ENCODE results near the gene ANGPTL7.

Gene ANGPTL7

DNA sequence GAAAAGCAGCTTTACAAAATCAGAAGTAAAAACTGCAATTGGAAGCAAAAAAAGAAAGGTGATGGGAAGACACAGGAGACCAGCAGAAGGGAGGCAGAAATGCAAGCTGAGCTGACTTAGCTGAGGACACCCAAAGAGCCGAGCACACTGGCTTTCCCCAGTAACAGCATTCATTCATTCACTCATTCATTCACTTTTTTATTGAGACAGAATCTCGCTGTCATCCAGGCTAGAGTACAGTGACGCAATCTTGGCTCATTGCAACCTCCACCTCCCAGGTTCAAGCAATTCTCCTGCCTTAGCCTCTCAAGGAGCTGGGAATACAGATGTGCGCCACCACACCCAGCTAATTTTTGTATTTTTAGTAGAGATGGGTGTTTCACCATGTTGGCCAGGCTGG is 8.2 kb downstream of the ANGPTL7 start:
- no peak overlapping the region for H3K4me3 ChIP-seq (ENCODE audit: control insufficient read depth, low read depth, low read length)
- TF ChIP-seq, protein P1, sequence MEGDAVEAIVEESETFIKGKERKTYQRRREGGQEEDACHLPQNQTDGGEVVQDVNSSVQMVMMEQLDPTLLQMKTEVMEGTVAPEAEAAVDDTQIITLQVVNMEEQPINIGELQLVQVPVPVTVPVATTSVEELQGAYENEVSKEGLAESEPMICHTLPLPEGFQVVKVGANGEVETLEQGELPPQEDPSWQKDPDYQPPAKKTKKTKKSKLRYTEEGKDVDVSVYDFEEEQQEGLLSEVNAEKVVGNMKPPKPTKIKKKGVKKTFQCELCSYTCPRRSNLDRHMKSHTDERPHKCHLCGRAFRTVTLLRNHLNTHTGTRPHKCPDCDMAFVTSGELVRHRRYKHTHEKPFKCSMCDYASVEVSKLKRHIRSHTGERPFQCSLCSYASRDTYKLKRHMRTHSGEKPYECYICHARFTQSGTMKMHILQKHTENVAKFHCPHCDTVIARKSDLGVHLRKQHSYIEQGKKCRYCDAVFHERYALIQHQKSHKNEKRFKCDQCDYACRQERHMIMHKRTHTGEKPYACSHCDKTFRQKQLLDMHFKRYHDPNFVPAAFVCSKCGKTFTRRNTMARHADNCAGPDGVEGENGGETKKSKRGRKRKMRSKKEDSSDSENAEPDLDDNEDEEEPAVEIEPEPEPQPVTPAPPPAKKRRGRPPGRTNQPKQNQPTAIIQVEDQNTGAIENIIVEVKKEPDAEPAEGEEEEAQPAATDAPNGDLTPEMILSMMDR (IDR thresholded peaks at IDR 0.05; ENCODE audit: control insufficient read depth, insufficient read depth, low read depth, low read length, missing control alignments) = no peak
- DNase-seq (ENCODE audit: low read depth) = no peak

DNA sequence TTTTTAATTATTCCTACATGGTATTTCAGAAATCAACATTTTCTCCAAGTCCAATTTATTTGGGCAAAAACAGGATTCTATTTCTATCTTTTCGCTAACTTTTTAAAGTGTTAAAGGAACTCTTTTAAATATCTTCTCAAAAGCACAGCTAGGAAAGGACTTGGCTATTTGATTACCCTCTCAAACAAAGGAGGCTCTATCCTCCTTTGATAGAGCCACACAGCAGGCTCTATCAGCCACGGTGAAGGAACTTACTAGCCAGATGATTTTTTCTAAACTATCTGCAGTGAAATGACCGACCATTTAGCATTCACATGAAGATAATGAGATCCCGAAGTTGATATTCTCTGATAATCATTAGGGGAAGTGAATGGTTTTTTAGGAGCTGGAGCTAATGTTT is 9.1 kb downstream of the ANGPTL7 start:
- no peak for DNase-seq (ENCODE audit: low read depth)
- no peak overlapping the region for H3K4me3 ChIP-seq (ENCODE audit: control insufficient read depth, low read depth, low read length)
- TF ChIP-seq, protein P1 (IDR thresholded peaks at IDR 0.05; ENCODE audit: control insufficient read depth, insufficient read depth, low read depth, low read length, missing control alignments) = no peak

DNA sequence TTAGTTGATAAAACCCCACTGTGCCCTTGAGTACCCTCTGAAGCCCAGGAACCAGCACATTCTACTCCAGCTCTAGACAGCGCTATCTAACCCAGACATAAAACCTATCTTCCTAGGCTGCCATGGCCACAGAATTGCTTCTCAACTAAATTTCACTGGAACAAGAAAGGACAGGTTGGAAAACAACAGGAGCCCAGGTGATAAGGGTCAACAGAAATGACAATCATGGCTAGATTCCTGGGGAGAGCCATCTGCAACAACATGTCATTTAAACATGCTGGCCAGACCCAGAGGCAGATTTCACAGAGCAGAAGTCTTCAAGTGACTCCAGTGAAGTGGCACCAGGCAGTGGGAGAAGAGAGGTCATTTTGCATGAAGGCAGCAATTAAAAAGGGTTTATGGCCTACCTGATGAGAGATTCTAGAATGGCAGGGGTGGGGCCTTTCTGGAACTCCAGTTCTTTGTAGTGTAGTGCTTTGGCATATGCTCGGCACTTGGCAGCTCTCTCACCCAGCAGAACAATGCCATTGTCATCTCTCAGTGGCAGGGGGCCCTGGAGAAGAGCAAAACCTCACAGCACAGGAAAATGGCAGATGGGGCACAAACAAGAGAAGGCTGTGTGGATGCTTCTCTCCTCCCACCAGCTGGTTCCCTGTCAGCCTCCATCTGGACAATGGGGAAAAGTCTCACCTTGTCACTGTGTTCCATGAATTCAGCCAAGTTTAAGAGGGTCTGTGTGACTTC is 9.9 kb downstream of the ANGPTL7 start:
- DNase-seq (ENCODE audit: low read depth) = no peak
- H3K4me3 ChIP-seq (ENCODE audit: control insufficient read depth, low read depth, low read length) = no peak overlapping the region
- TF ChIP-seq, protein P1 (IDR thresholded peaks at IDR 0.05; ENCODE audit: control insufficient read depth, insufficient read depth, low read depth, low read length, missing control alignments) = no peak

DNA sequence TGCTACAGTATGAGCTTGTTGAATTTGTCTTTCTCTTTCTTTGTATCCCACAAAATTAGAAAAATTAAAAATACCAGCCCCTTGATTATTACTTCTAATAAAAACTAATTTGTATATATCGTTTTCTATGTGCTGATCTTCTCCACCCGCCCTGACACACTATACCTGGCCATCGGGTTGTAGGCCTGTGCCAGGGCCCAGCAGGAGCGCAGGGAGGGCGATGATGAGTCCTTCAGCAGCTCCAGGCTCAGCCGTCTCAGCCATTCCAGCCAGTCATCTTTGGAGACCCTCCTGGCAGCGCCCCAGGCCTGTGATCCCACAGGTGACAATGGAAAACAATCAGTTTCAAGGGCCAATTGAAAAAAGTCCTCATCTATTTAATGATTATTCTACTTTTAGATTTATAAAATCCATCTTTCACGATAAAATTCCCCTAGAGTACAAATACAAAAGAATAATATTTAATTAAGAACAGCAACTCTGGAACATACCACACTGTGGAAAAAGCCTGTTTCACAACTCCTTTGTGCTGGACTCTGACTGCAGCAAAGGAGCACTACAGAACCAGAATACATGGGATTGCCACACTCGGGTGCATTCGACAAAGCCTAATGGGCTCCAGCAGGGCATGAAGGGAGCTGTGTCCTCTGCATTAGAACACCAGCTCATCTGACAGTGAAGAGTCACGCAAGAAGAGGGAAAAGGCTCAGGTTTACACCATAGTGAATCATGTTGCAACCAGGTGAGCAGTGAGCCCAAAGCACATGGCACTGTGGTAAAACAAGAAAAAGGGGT is 15.4 kb downstream of the ANGPTL7 start:
- H3K4me3 ChIP-seq (ENCODE audit: control insufficient read depth, low read depth, low read length) = no peak overlapping the region
- TF ChIP-seq, protein P1 (IDR thresholded peaks at IDR 0.05; ENCODE audit: control insufficient read depth, insufficient read depth, low read depth, low read length, missing control alignments) = no peak
- no peak for DNase-seq (ENCODE audit: low read depth)

DNA sequence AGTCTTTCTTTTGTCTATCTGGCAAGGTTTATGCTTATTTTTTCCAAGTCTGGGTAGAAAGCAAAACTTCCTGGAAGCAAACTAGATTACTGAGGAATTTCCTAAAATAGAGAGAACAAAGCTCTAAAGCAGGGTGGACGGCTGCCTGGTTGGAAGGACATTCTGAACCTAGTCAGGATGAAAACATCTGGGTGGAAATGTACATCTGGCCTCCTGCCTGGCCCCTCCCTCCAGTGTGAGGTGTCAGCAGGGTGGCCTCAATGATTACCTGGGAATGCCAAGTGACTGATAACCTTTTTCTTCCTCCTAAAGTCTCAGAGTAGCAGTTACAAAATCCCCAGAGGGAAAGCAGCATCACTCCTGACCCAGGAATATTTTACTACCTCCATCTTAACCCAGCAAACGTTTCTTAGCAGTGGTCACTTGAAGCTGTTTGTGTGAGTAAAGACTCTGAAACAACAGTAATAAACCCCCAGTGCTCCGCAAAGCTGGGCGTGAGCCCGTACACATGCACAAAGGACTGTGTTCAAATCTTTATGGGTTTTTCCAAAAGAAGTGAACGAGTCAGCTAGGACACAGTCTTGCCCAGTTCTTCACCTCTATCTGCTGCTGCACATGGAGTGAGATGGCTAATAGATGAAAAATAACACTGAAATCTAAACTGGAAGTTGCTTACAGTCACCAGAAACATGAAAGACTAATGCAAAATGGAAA is 18.9 kb downstream of the ANGPTL7 start:
- no peak for DNase-seq (ENCODE audit: low read depth)
- no peak overlapping the region for H3K4me3 ChIP-seq (ENCODE audit: control insufficient read depth, low read depth, low read length)
- TF ChIP-seq, protein P1 (IDR thresholded peaks at IDR 0.05; ENCODE audit: control insufficient read depth, insufficient read depth, low read depth, low read length, missing control alignments) = no peak

DNA sequence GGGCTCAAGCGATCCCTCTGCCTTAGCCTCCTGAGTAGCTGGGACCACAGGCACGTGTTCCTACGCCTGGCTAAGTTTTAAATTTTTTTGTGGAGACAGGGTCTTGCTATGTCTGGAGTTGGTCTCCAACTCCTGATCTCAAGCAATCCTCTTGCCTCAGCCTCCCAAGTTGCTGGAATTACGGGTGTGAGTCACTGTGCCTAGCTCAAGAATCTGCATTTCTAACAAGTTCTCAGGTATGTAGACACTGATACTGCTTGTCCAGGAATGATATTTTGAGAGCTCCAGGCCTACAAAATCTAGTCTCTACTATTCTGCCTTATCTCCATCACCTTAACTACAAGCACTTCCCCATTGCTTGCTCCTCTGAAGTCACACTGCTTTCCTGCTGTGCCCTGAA is 22.3 kb downstream of the ANGPTL7 start:
- DNase-seq (ENCODE audit: low read depth) = no peak
- no peak overlapping the region for H3K4me3 ChIP-seq (ENCODE audit: control insufficient read depth, low read depth, low read length)
- TF ChIP-seq, protein P1 (IDR thresholded peaks at IDR 0.05; ENCODE audit: control insufficient read depth, insufficient read depth, low read depth, low read length, missing control alignments) = no peak
